Caco-2 (cell line): ENCODE data around the gene ABI3BP. TPM values are rescaled to one million over a fixed set of nuclear protein-coding genes. Genes with fewer than 3 reads are reported as not detected.

Experiments
- BruUV-seq: library from RNA; stranded (reverse); fragments of 400-500 nt; replicated peaks from 2 replicates; lab custom pipeline; 2021; lab: Mats Ljungman, UMichigan
- CTCF ChIA-PET: fragments of 300-600 bp; sonication (Branson Sonifier 250); formaldehyde crosslinking; loops from one replicate; lab custom pipeline; 2022; ENCODE audit warnings: antibody characterized with exemption; lab: Charles Lee
- POLR2A ChIA-PET: fragments of 300-600 bp; sonication (Branson Sonifier 250); formaldehyde crosslinking; loops from one replicate; lab custom pipeline; 2022; ENCODE audit warnings: antibody characterized with exemption; lab: Charles Lee
- DNase-seq, 2 experiments: peaks; one replicate each; pipeline versions ENCODE4 v3.0.0 to v3.0.0-alpha.2; 2020 to 2022
- H3K27me3 ChIP-seq: replicated peaks from 2 replicates; pipeline ENCODE4 v1.6.0; 2011; ENCODE audit warnings: low read length; ENCODE audit not compliant: control insufficient read depth, insufficient read depth
- H3K36me3 ChIP-seq: 2 replicates; pipeline ENCODE4 v1.5.1; 2011; ENCODE audit warnings: low read length; ENCODE audit not compliant: control insufficient read depth, insufficient read depth
- H3K4me1 ChIP-seq: fragments of 250-450 bp; sonication (Bioruptor Pico); 2 replicates; pipeline ENCODE4 v1.5.1; 2020; ENCODE audit warnings: mild to moderate bottlenecking
- H3K4me3 ChIP-seq: 2 replicates; pipeline ENCODE4 v1.5.1; 2011; ENCODE audit warnings: low read depth, mild to moderate bottlenecking, control low read depth, low read length
- H3K9me3 ChIP-seq: fragments of 250-450 bp; sonication (Bioruptor Pico); 2 replicates; pipeline ENCODE4 v1.5.1; 2020; ENCODE audit warnings: mild to moderate bottlenecking, moderate library complexity
- H3K27ac Mint-ChIP-seq: one replicate; pipeline ENCODE4 v1.8.0; 2022; ENCODE audit warnings: mixed read lengths; ENCODE audit not compliant: unreplicated experiment
- H3K27me3 Mint-ChIP-seq: one replicate; pipeline ENCODE4 v1.8.0; 2022; ENCODE audit warnings: mixed read lengths; ENCODE audit not compliant: insufficient read depth, unreplicated experiment
- H3K36me3 Mint-ChIP-seq: one replicate; pipeline ENCODE4 v1.8.0; 2022; ENCODE audit warnings: mild to moderate bottlenecking, mixed read lengths; ENCODE audit not compliant: insufficient read depth, unreplicated experiment
- H3K4me1 Mint-ChIP-seq: one replicate; pipeline ENCODE4 v1.8.0; 2022; ENCODE audit warnings: low read depth, mixed read lengths; ENCODE audit not compliant: unreplicated experiment
- H3K4me3 Mint-ChIP-seq: one replicate; pipeline ENCODE4 v1.8.0; 2022; ENCODE audit warnings: mild to moderate bottlenecking, moderate library complexity, mixed read lengths; ENCODE audit not compliant: unreplicated experiment
- H3K9me3 Mint-ChIP-seq: one replicate; pipeline ENCODE4 v1.8.0; 2022; ENCODE audit warnings: mixed read lengths; ENCODE audit not compliant: unreplicated experiment
- CTCF ChIP-seq, 2 experiments: fragments of 200-600 bp in 1 of 2; IDR thresholded peaks; 1 replicate in 1 of 2; 2 replicates in 1 of 2; pipeline versions ENCODE4 v1.5.1 to v1.8.0; 2011 to 2022; ENCODE audit warnings: antibody characterized with exemption in 1 of 2, control low read depth in 1 of 2, inconsistent platforms in 1 of 2, low read depth in 1 of 2, low read length in 1 of 2, mild to moderate bottlenecking in 1 of 2, moderate library complexity in 1 of 2; ENCODE audit not compliant: insufficient read depth in 1 of 2, severe bottlenecking in 1 of 2, unreplicated experiment in 1 of 2
- intact Hi-C: fragments of 100-400 bp; cut with micrococcal nuclease; formaldehyde crosslinking; loops from one replicate; pipeline ENCODE4 v1.10.0; 2022; ENCODE audit not compliant: unreplicated experiment
- total RNA-seq: library from RNA; stranded (reverse); gene quantifications from 2 replicates; pipeline ENCODE4 v1.2.3, GENCODE V29; 2022

Gene ABI3BP
- total RNA-seq, 1 experiment from 2014 or later, result not detected

GRCh38 chr3:100703865-100704264 is 289.4 kb downstream of the ABI3BP start:
- POLR2A ChIA-PET, result interaction anchor here (0.6 kb wide), 1 partner anchor 12 kb away, joined by 3 read pairs; no protein-coding TSS in a partner anchor

GRCh38 chr3:100702980-100703345 is 290.3 kb downstream of the ABI3BP start:
- Mint-ChIP-seq H3K4me3 (no peak overlapping the region), H3K4me1 (peaks cover 16% of the 10 kb centered on the region), H3K27me3 (peaks cover 4% of the 10 kb centered on the region), H3K36me3 (no peaks in the 10 kb centered on the region), H3K9me3 (no peaks in the 10 kb centered on the region), H3K27ac (no peak overlapping the region)
- Histone ChIP-seq H3K36me3 (no peaks in the 10 kb centered on the region), H3K27me3 (no peaks in the 10 kb centered on the region), H3K4me1 (peaks cover under 1% of the 10 kb centered on the region), H3K9me3 (no peaks in the 10 kb centered on the region), H3K4me3 (no peak overlapping the region)
- POLR2A ChIA-PET, result no interaction called here
- no peak for TF ChIP-seq CTCF (IDR thresholded peaks at IDR 0.05; ENCODE audit: insufficient read depth in 1 of 2, low read depth in 1 of 2, low read length in 1 of 2, severe bottlenecking in 1 of 2, unreplicated experiment in 1 of 2)
- no peak for DNase-seq
- CTCF ChIA-PET, result no interaction called here
- BruUV-seq, result no TSS peak
- intact Hi-C loops, result no loop called here

More at GRCh38 chr3:100703865-100704264, 289.4 kb downstream of the ABI3BP start:
- Histone ChIP-seq H3K27me3 (no peaks in the 10 kb centered on the region), H3K4me3 (no peak overlapping the region), H3K9me3 (no peaks in the 10 kb centered on the region), H3K4me1 (peaks cover 10% of the 10 kb centered on the region), H3K36me3 (no peaks in the 10 kb centered on the region)
- CTCF ChIA-PET, result no interaction called here
- H3K4me1 Mint-ChIP-seq, result peaks cover 16% of the 10 kb centered on the region
- peaks cover 6% of the 10 kb centered on the region for H3K36me3 Mint-ChIP-seq
- no peak for TF ChIP-seq CTCF (IDR thresholded peaks at IDR 0.05; ENCODE audit: insufficient read depth in 1 of 2, low read depth in 1 of 2, low read length in 1 of 2, severe bottlenecking in 1 of 2, unreplicated experiment in 1 of 2)
- intact Hi-C loops, result no loop called here
- H3K27ac Mint-ChIP-seq, result no peak overlapping the region
- DNase-seq, result no peak
- H3K27me3 Mint-ChIP-seq, result peaks cover 4% of the 10 kb centered on the region
- no TSS peak for BruUV-seq
- peaks cover 7% of the 10 kb centered on the region for H3K9me3 Mint-ChIP-seq
- H3K4me3 Mint-ChIP-seq, result no peak overlapping the region

DNA sequence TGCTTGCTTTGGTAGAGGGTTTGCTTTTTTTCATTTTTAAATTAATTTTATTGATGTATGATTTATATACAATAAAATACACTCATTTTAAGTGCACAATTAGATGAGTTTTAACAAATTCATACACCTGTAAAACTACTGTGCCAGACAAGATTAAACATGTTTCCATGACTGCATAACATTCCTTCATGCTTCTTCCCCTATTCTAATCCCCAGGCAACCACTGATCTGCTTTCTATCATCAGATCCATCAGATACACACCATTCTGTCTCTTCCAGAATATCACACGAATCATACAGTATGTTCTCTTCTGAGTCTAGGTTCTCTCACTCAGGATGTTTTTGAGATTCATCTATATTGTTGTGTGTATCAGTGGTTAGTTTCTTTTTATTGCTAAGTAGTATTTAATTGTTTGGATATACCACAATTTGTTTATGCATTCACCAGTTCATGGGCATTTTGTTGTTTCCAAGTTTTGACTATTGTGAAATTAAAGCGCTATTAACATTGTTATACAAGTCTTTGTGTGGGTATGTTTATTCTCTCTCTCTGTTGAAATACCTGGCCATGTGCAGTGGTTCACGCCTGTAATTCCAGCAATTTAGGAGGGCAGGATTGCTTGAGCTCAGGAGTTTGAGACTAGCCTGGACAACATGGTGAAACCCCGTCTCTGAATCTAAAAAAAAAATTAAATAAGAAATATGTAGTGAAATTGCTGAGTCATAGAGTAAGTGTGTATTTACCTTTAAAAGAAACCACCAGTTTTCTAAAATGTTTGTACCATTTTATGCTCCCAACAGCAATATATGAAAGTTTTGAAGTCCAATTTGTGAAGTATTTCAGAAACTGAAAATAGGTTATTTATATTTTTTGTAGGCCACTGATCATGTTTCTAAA is 290.9 kb downstream of the ABI3BP start:
- H3K4me3 Mint-ChIP-seq, result no peak overlapping the region
- no peak overlapping the region for H3K4me3 ChIP-seq
- no peaks in the 10 kb centered on the region for H3K36me3 Mint-ChIP-seq
- intact Hi-C loops, result no loop called here
- POLR2A ChIA-PET, result no interaction called here
- H3K9me3 Mint-ChIP-seq, result no peaks in the 10 kb centered on the region
- no peak for DNase-seq
- no peaks in the 10 kb centered on the region for H3K9me3 ChIP-seq
- CTCF ChIA-PET, result no interaction called here
- no peaks in the 10 kb centered on the region for H3K36me3 ChIP-seq
- H3K27me3 ChIP-seq, result no peaks in the 10 kb centered on the region
- TF ChIP-seq CTCF (IDR thresholded peaks at IDR 0.05; ENCODE audit: insufficient read depth in 1 of 2, low read depth in 1 of 2, low read length in 1 of 2, severe bottlenecking in 1 of 2, unreplicated experiment in 1 of 2), result no peak
- peaks cover 19% of the 10 kb centered on the region for H3K4me1 Mint-ChIP-seq
- H3K27me3 Mint-ChIP-seq, result peaks cover 4% of the 10 kb centered on the region
- no peak overlapping the region for H3K27ac Mint-ChIP-seq
- no peaks in the 10 kb centered on the region; the same call in 1 of the 2 replicates for H3K4me1 ChIP-seq
- no TSS peak for BruUV-seq
